H1 (cell line): Measurements from ENCODE around the gene PACS1. TPM values are rescaled to one million over a fixed set of nuclear protein-coding genes. Genes with fewer than 3 reads are reported as not detected.

Experiments used
- CTCF ChIA-PET: fragments of 300-600 bp; sonication (Branson Sonifier 250); formaldehyde crosslinking; loops from one replicate; lab custom pipeline; 2021; ENCODE audit not compliant: partially characterized antibody; lab: Charles Lee
- POLR2A ChIA-PET: fragments of 300-600 bp; sonication (Branson Sonifier 250); formaldehyde crosslinking; loops from one replicate; lab custom pipeline; 2021; ENCODE audit warnings: inconsistent platforms; ENCODE audit not compliant: partially characterized antibody; lab: Charles Lee
- DNase-seq, 2 experiments: peaks; one replicate each; pipeline versions ENCODE4 v3.0.0 to v3.0.0-alpha.2; 2010 to 2022; ENCODE audit warnings: low spot score in 2 of 2, low read depth in 1 of 2, mixed read lengths in 1 of 2
- FAIRE-seq: peaks from 2 replicates; lab custom pipeline; 2011; peaks lifted over from hg19 to GRCh38; lab: Jason Lieb, UNC
- H2AFZ ChIP-seq: 2 replicates; pipeline ENCODE4 v1.8.1; 2012; ENCODE audit warnings: low read length, inconsistent platforms
- H2AK5ac ChIP-seq: 2 replicates; pipeline ENCODE4 v1.6.1; 2013; ENCODE audit warnings: low read depth, low read length
- H2BK120ac ChIP-seq: replicated peaks from 2 replicates; pipeline ENCODE3; 2013; ENCODE audit warnings: low read depth, low read length, inconsistent platforms
- H2BK12ac ChIP-seq: 2 replicates; pipeline ENCODE4 v1.6.1; 2013; ENCODE audit warnings: low read depth, low read length
- H2BK15ac ChIP-seq: 2 replicates; pipeline ENCODE4 v1.6.1; 2013; ENCODE audit warnings: low read length
- H2BK20ac ChIP-seq: 2 replicates; pipeline ENCODE4 v1.6.1; 2013; ENCODE audit warnings: low read length
- H2BK5ac ChIP-seq: 2 replicates; pipeline ENCODE4 v1.6.1; 2013; ENCODE audit warnings: low read depth, low read length
- H3K14ac ChIP-seq: 2 replicates; pipeline ENCODE4 v1.6.1; 2013; ENCODE audit warnings: inconsistent platforms; ENCODE audit not compliant: insufficient read length
- H3K18ac ChIP-seq: 2 replicates; pipeline ENCODE4 v1.6.1; 2013; ENCODE audit warnings: low read length; ENCODE audit errors: extremely low read depth
- H3K23ac ChIP-seq: 2 replicates; pipeline ENCODE4 v1.6.1; 2013; ENCODE audit warnings: inconsistent platforms; ENCODE audit not compliant: insufficient read length
- H3K23me2 ChIP-seq: 2 replicates; pipeline ENCODE4 v1.6.1; 2013; ENCODE audit warnings: low read depth, low read length
- H3K27ac ChIP-seq: 2 replicates; pipeline ENCODE4 v1.6.1; 2011; ENCODE audit warnings: low read depth, low read length, inconsistent platforms
- H3K27me3 ChIP-seq, 4 experiments: replicated peaks in 1 of 4; 1 replicate in 1 of 4; 2 replicates in 3 of 4; pipeline versions ENCODE4 v1.6.1 to v1.8.1; 2011 to 2013; ENCODE audit warnings: low read length in 3 of 4, mild to moderate bottlenecking in 3 of 4, inconsistent platforms in 2 of 4, mixed read lengths in 2 of 4, moderate library complexity in 1 of 4; ENCODE audit not compliant: control insufficient read depth in 3 of 4, insufficient read depth in 3 of 4; ENCODE audit errors: extremely low read depth in 1 of 4
- H3K36me3 ChIP-seq, 4 experiments: 2 replicates each; pipeline versions ENCODE4 v1.6.1 to v1.8.1; 2011 to 2013; ENCODE audit warnings: mild to moderate bottlenecking in 4 of 4, low read length in 3 of 4, moderate library complexity in 2 of 4, control low read depth in 1 of 4, inconsistent platforms in 1 of 4; ENCODE audit not compliant: insufficient read depth in 4 of 4, control insufficient read depth in 2 of 4
- H3K4ac ChIP-seq: replicated peaks from 2 replicates; pipeline ENCODE3; 2013; ENCODE audit warnings: low read length, low read depth, mixed read lengths, inconsistent platforms; ENCODE audit not compliant: insufficient read length
- H3K4me1 ChIP-seq, 4 experiments: replicated peaks in 1 of 4; 1 replicate in 1 of 4; 2 replicates in 3 of 4; pipeline versions ENCODE4 v1.6.1 to v1.8.1; 2011 to 2013; ENCODE audit warnings: low read length in 3 of 4, inconsistent platforms in 2 of 4, mixed read lengths in 1 of 4; ENCODE audit not compliant: insufficient read depth in 4 of 4, control insufficient read depth in 3 of 4
- H3K4me2 ChIP-seq, 2 experiments: 2 replicates each; pipeline versions ENCODE4 v1.6.1 to v1.8.1; 2011 to 2013; ENCODE audit warnings: low read depth in 2 of 2, low read length in 2 of 2, control low read depth in 1 of 2, inconsistent platforms in 1 of 2, mild to moderate bottlenecking in 1 of 2; ENCODE audit not compliant: insufficient read depth in 1 of 2
- H3K4me3 ChIP-seq, 4 experiments: fragments of 200-600, 300-600 bp in 1 of 4; sonication (generic), shearing (Covaris generic), sonication (Bioruptor Twin) in 1 of 4; 2 replicates each; pipeline versions ENCODE4 v1.5.1 to v1.8.1; 2011 to 2016; ENCODE audit warnings: low read length in 4 of 4, low read depth in 3 of 4, control low read depth in 2 of 4, inconsistent platforms in 2 of 4, mild to moderate bottlenecking in 2 of 4, mixed read lengths in 1 of 4, moderate library complexity in 1 of 4; ENCODE audit not compliant: insufficient read depth in 2 of 4; ENCODE audit errors: extremely low read depth in 1 of 4
- H3K56ac ChIP-seq: replicated peaks from 2 replicates; pipeline ENCODE3; 2013; ENCODE audit warnings: low read depth, mild to moderate bottlenecking, mixed read lengths, low read length, inconsistent platforms; ENCODE audit not compliant: insufficient read length
- H3K79me1 ChIP-seq: 2 replicates; pipeline ENCODE4 v1.6.1; 2013; ENCODE audit warnings: low read depth, low read length, control low read depth
- H3K79me2 ChIP-seq, 2 experiments: 2 replicates each; pipeline versions ENCODE4 v1.6.1 to v1.8.1; 2012 to 2013; ENCODE audit warnings: low read length in 2 of 2, mild to moderate bottlenecking in 2 of 2, inconsistent platforms in 1 of 2; ENCODE audit not compliant: insufficient read depth in 2 of 2, control insufficient read depth in 1 of 2
- H3K9ac ChIP-seq, 4 experiments: replicated peaks in 1 of 4; 1 replicate in 1 of 4; 2 replicates in 3 of 4; pipeline versions ENCODE4 v1.6.1 to v1.8.1; 2011 to 2013; ENCODE audit warnings: low read depth in 3 of 4, low read length in 3 of 4, control low read depth in 2 of 4, mild to moderate bottlenecking in 2 of 4, moderate library complexity in 2 of 4, inconsistent platforms in 1 of 4; ENCODE audit errors: extremely low read depth in 1 of 4
- H3K9me3 ChIP-seq, 2 experiments: 2 replicates each; pipeline versions ENCODE4 v1.6.1 to v1.8.1; 2012 to 2013; ENCODE audit warnings: mild to moderate bottlenecking in 2 of 2, moderate library complexity in 2 of 2, control low read depth in 1 of 2, inconsistent platforms in 1 of 2, low read depth in 1 of 2, low read length in 1 of 2, mixed read lengths in 1 of 2; ENCODE audit not compliant: insufficient read depth in 2 of 2
- H4K20me1 ChIP-seq, 2 experiments: replicated peaks in 1 of 2; 2 replicates each; pipeline versions ENCODE3 to v1.8.1; 2011 to 2013; ENCODE audit warnings: inconsistent platforms in 2 of 2, low read length in 2 of 2, mild to moderate bottlenecking in 1 of 2; ENCODE audit not compliant: insufficient read depth in 2 of 2, control insufficient read depth in 1 of 2
- H4K5ac ChIP-seq: 2 replicates; pipeline ENCODE4 v1.6.1; 2013; ENCODE audit warnings: low read length, low read depth, mixed read lengths, inconsistent platforms; ENCODE audit not compliant: insufficient read length
- H4K8ac ChIP-seq: 2 replicates; pipeline ENCODE4 v1.8.0; 2013; ENCODE audit warnings: mild to moderate bottlenecking, moderate library complexity, low read length, inconsistent platforms; ENCODE audit not compliant: insufficient read depth; ENCODE audit errors: extremely low read depth
- H4K91ac ChIP-seq: replicated peaks from 2 replicates; pipeline ENCODE3; 2013; ENCODE audit warnings: low read length, mixed read lengths, inconsistent platforms; ENCODE audit not compliant: insufficient read length
- MAFK ChIP-seq: IDR thresholded peaks from 2 replicates; pipeline ENCODE4 v1.6.1; 2012; ENCODE audit warnings: low read depth, mild to moderate bottlenecking, improper control_type of control experiment, low read length
- POU5F1 ChIP-seq: IDR thresholded peaks from 2 replicates; pipeline ENCODE4 v1.6.1; 2011; ENCODE audit warnings: low read depth, mild to moderate bottlenecking, low read length, moderate library complexity
- SAP30 ChIP-seq: fragments of 300-600 bp; sonication (generic); IDR thresholded peaks from 2 replicates; pipeline ENCODE4 v1.7.1; 2012; ENCODE audit warnings: low read length, moderate library complexity, mild to moderate bottlenecking, inconsistent platforms; ENCODE audit not compliant: insufficient read depth, insufficient replicate concordance
- TCF12 ChIP-seq: IDR thresholded peaks from 2 replicates; pipeline ENCODE4 v1.6.1; 2011; ENCODE audit warnings: low read depth, mild to moderate bottlenecking, low read length
- TEAD4 ChIP-seq: IDR thresholded peaks from 2 replicates; pipeline ENCODE4 v1.6.1; 2012; ENCODE audit warnings: low read depth, low read length, inconsistent platforms, mixed read lengths
- WGBS, 2 experiments: shearing (Covaris generic) in 1 of 2; methylation state at CpG; one replicate each; pipeline versions ENCODE4 v1.1.6 to v1.1.7; 2013 to 2015; ENCODE audit warnings: low lambda C conversion rate in 2 of 2, mixed read lengths in 2 of 2, inconsistent platforms in 1 of 2, low coverage in 1 of 2, missing lambda C conversion rate in 1 of 2; ENCODE audit not compliant: insufficient replicate concordance in 2 of 2, insufficient coverage in 1 of 2, insufficient read length in 1 of 2; ENCODE audit errors: extremely low coverage in 1 of 2, missing lambda C conversion rate in 1 of 2; 5-methylcytosine and 5-hydroxymethylcytosine counted together
- polyA plus RNA-seq, 7 experiments: library from polyadenylated mRNA; depleted of rRNA in 3 of 7; stranded (reverse) in 5 of 7; unstranded in 2 of 7; fragments of >200 nt in 5 of 7; fragments of 200-250 nt in 2 of 7; gene quantifications; 1 replicate in 5 of 7; 2 replicates in 1 of 7; 4 replicates in 1 of 7; pipeline versions ENCODE4 v1.2.1 to v1.2.3, GENCODE V29; 2011 to 2013; ENCODE audit warnings: missing spikeins in 2 of 7, mixed read lengths in 2 of 7
- total RNA-seq: library from RNA; stranded (reverse); fragmentation: NEBNext Ultra II Directional; extraction: Animal tissue kit (Norgen Biotek cat#: 25700); gene quantifications from 2 replicates; pipeline ENCODE4 v1.2.1, GENCODE V29; 2021

Gene PACS1
- total and polyA plus RNA-seq, 2 of the 8 experiments (the other 6 are each of a cell fraction or from before 2014, with no cell fraction given), result 11.5 to 36.0 TPM

DNA sequence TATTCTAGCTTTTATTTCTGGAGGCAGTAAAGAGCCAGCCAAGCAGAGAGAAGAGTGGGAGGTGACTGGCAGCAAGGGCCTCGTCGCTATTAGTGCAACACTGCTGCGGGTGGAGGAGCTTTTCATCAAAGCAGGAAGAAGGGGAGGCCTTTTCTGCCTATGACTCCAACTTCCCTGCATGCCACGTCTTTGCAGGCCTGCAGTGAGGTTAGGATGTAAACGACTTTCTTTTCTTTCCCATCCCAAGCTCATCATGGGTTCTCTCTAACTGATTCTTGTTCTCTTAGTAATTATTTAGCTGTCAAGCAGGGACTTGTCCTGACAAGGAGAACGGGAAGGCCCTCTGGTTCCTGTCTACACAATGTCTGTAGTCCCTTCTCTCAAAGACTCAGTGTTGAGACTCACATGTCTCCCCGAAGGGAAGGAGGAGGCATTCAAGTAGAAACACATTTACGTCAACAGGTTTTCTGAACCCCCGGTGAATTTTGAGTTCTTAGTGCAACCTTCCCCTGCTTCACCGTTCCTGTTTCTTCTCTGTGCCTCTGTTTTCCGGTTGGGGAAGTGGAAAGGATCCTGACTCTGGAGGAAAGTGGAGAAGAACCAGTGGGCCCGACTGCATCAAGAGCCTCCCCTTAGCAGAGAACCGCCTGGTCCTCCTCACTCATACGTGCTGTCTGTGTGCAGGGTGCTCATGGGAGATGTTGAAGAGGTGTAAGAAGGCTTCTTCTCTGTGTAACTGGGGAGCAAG is 56.9 kb downstream of the PACS1 start:
- H3K4me2 ChIP-seq, result peak overlapping the region; percentile 5 to 53; a peak in 3 of 4 replicates
- POLR2A ChIA-PET, result interaction anchor here (1.1 to 1.4 kb wide), 3 partner anchors 9 to 58 kb away, joined by 4 to 6 read pairs (median 5); no protein-coding TSS in a partner anchor
- FAIRE-seq, result no peak

More for the DNA sequence above, 56.9 kb downstream of the PACS1 start:
- WGBS, 2 experiments, result 61% methylated on average over 14 of the region's 14 CpGs; no CpG with 5 or more reads in 1 of the 2 experiments
- Histone ChIP-seq H2BK12ac (peak overlapping the region; percentile 75; the same call in 1 of the 2 replicates), H3K23ac (no peak overlapping the region), H2AK5ac (no peak overlapping the region), H3K27ac (no peak overlapping the region), H3K56ac (no peak overlapping the region), H2BK15ac (no peak overlapping the region), H4K20me1 (no peaks in the 10 kb centered on the region), H4K5ac (no peak overlapping the region), H3K18ac (peak overlapping the region; percentile 38), H2BK20ac (peak overlapping the region; percentile 66; the same call in 1 of the 2 replicates), H3K79me2 (no peaks in the 10 kb centered on the region), H3K79me1 (no peaks in the 10 kb centered on the region; the same call in 1 of the 2 replicates), H3K23me2 (no peaks in the 10 kb centered on the region), H3K9ac (no peak overlapping the region), H2BK5ac (peak overlapping the region; percentile 69; the same call in 1 of the 2 replicates), H2BK120ac (no peak overlapping the region), H4K91ac (peak overlapping the region; percentile 41), H2AFZ (0 out of 2 replicates have a peak overlapping the region, but pooled peaks have one; percentile 6), H3K4me3 (no peak overlapping the region), H3K27me3 (no peaks in the 10 kb centered on the region), H3K4me1 (peaks cover 3 to 21% (median 10%) of the 10 kb centered on the region in 4 experiments; a peak in 6 of 7 replicates), H4K8ac (no peak overlapping the region), H3K4ac (no peak overlapping the region), H3K9me3 (no peaks in the 10 kb centered on the region), H3K14ac (no peak overlapping the region), H3K36me3 (no peaks in the 10 kb centered on the region)
- DNase-seq, result no peak
- CTCF ChIA-PET, result interaction anchor here (0.7 to 3.7 kb wide), 2 partner anchors 9 to 10 kb away, joined by 3 to 17 read pairs; no protein-coding TSS in a partner anchor
- no peak for TF ChIP-seq TEAD4
- TF ChIP-seq POU5F1, result no peak
- no peak for TF ChIP-seq MAFK
- TF ChIP-seq SAP30, result no peak
- no peak for TF ChIP-seq TCF12
